Measurements from ENCODE around the gene INHBE.

The INHBE gene

GRCh38 chr12:57461917-57462250, 6.8 kb downstream of the INHBE start:
- no peak for DNase-seq

- DNase-seq, result peak; percentile 81 to 90
Measured at GRCh38 chr12:57462251-57462911, 7.3 kb downstream of the INHBE start.

- no peak for DNase-seq
Measured at GRCh38 chr12:57462912-57463253, 7.8 kb downstream of the INHBE start.

GRCh38 chr12:57464569-57464968, 9.5 kb downstream of the INHBE start:
- no peak for DNase-seq

- no peak for DNase-seq
Measured at GRCh38 chr12:57465030-57465746, 10.1 kb downstream of the INHBE start.

GRCh38 chr12:57465747-57466505, 10.8 kb downstream of the INHBE start:
- no peak for DNase-seq

GRCh38 chr12:57467212-57467874, 12.2 kb downstream of the INHBE start:
- no peak for DNase-seq

- DNase-seq, result no peak
Measured at GRCh38 chr12:57467915-57468314, 12.8 kb downstream of the INHBE start.

GRCh38 chr12:57469296-57470164, 14.4 kb downstream of the INHBE start:
- DNase-seq, result no peak

GRCh38 chr12:57470286-57470969, 15.3 kb downstream of the INHBE start:
- no peak for DNase-seq

- DNase-seq, result no peak
Measured at GRCh38 chr12:57470970-57471656, 16.0 kb downstream of the INHBE start.

- no peak for DNase-seq
Measured at GRCh38 chr12:57471661-57472060, 16.6 kb downstream of the INHBE start.

- DNase-seq, result no peak
Measured at GRCh38 chr12:57472391-57472790, 17.3 kb downstream of the INHBE start.

GRCh38 chr12:57473392-57473791, 18.3 kb downstream of the INHBE start:
- no peak for DNase-seq

- no peak for DNase-seq
Measured at GRCh38 chr12:57473886-57474285, 18.8 kb downstream of the INHBE start.

- DNase-seq, result no peak
Measured at GRCh38 chr12:57474430-57474829, 19.3 kb downstream of the INHBE start.

- no peak for DNase-seq
Measured at GRCh38 chr12:57474862-57475261, 19.8 kb downstream of the INHBE start.

- no peak for DNase-seq
Measured at GRCh38 chr12:57475271-57476161, 20.4 kb downstream of the INHBE start.

GRCh38 chr12:57476162-57476992, 21.3 kb downstream of the INHBE start:
- no peak for DNase-seq
